OCI-LY1 (cell line): ENCODE results near the gene UFD1.

Experiments used
- H2AFZ ChIP-seq: fragments of 200-600 bp; sonication (generic), shearing (Covaris generic); 2 replicates; pipeline ENCODE4 v1.6.0; 2014; ENCODE audit warnings: antibody characterized with exemption, mild to moderate bottlenecking, low read length
- H3F3A ChIP-seq: fragments of 200-600 bp; sonication (generic), shearing (Covaris generic); 2 replicates; pipeline ENCODE4 v1.6.0; 2014; ENCODE audit warnings: mild to moderate bottlenecking, antibody characterized with exemption, low read length, moderate library complexity; ENCODE audit not compliant: insufficient read depth
- H3K27ac ChIP-seq: fragments of 200-600 bp; sonication (generic); 2 replicates; pipeline ENCODE4 v1.5.1; 2014; ENCODE audit warnings: low read length, mixed run types, mild to moderate bottlenecking, low read depth; ENCODE audit not compliant: poor library complexity, severe bottlenecking
- H3K27me3 ChIP-seq: fragments of 200-600 bp; sonication (generic); 2 replicates; pipeline ENCODE4 v1.6.0; 2014; ENCODE audit warnings: antibody characterized with exemption, mild to moderate bottlenecking, low read length, moderate library complexity; ENCODE audit not compliant: insufficient read depth
- H3K36me3 ChIP-seq: fragments of 200-600 bp; sonication (generic); 2 replicates; pipeline ENCODE4 v1.6.1; 2014; ENCODE audit warnings: mild to moderate bottlenecking, antibody characterized with exemption, low read length, moderate library complexity, mixed read lengths; ENCODE audit not compliant: insufficient read depth
- H3K4me1 ChIP-seq: fragments of 200-600 bp; sonication (generic); 2 replicates; pipeline ENCODE4 v1.5.1; 2014; ENCODE audit warnings: mild to moderate bottlenecking, low read length, moderate library complexity; ENCODE audit not compliant: insufficient read depth, severe bottlenecking
- H3K4me2 ChIP-seq: fragments of 200-600 bp; sonication (generic), shearing (Covaris generic); 2 replicates; pipeline ENCODE4 v1.6.1; 2014; ENCODE audit warnings: low read length
- H3K4me3 ChIP-seq: fragments of 200-600 bp; sonication (generic); 2 replicates; pipeline ENCODE4 v1.5.1; 2014; ENCODE audit warnings: low read length, low read depth, mild to moderate bottlenecking, mixed read lengths; ENCODE audit not compliant: poor library complexity, severe bottlenecking
- H3K79me2 ChIP-seq: fragments of 200-600 bp; shearing (Covaris generic); 2 replicates; pipeline ENCODE4 v1.6.1; 2016; ENCODE audit warnings: mixed run types, low read length, mixed read lengths; ENCODE audit not compliant: insufficient read depth
- H3K9ac ChIP-seq: fragments of 200-600 bp; sonication (generic), shearing (Covaris generic); 2 replicates; pipeline ENCODE4 v1.6.1; 2014; ENCODE audit warnings: mild to moderate bottlenecking, low read length, mixed read lengths
- H3K9me2 ChIP-seq: fragments of 200-600 bp; sonication (generic), shearing (Covaris generic); 2 replicates; pipeline ENCODE4 v1.6.1; 2014; ENCODE audit warnings: low read depth, mild to moderate bottlenecking, low read length, mixed read lengths
- H3K9me3 ChIP-seq: fragments of 200-600 bp; shearing (Covaris generic); 2 replicates; pipeline ENCODE4 v1.6.1; 2014; ENCODE audit warnings: low read length, mixed read lengths
- H4K20me1 ChIP-seq: fragments of 200-600 bp; sonication (generic), shearing (Covaris generic); 2 replicates; pipeline ENCODE4 v1.6.0; 2016; ENCODE audit warnings: mild to moderate bottlenecking, low read length; ENCODE audit not compliant: insufficient read depth
- EZH2 ChIP-seq: fragments of 200-600 bp; sonication (generic), shearing (Covaris generic); IDR thresholded peaks from 2 replicates; pipeline ENCODE4 v1.8.0; 2017; ENCODE audit warnings: borderline replicate concordance, mixed run types, mild to moderate bottlenecking, antibody characterized with exemption, low read length, moderate library complexity, mixed read lengths
- TF ChIP-seq, protein P1 (sequence below): fragments of 200-600 bp; sonication (generic), shearing (Covaris generic); IDR thresholded peaks from 2 replicates; pipeline ENCODE4 v1.5.1; 2017; ENCODE audit warnings: mild to moderate bottlenecking, antibody characterized with exemption, low read length, moderate library complexity, mixed read lengths

Gene UFD1

DNA sequence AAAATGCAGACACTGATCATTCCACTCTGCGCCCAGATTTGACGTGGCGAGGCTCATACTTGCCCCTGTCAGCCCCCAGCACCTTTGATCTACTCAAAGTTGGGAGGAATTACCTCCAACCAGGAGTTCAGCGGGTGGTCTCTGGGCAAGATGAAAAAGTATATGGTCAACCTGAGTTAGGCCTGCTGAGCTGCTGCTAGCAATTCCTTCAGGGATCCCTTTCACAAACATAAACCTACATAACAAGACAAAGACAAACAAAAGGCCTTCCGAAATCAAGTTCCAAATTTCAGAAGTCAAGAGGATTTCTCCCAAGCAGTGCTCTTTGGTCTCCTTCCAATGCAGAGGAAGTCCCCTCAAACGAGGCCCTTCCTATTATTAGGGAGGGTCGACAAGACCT is 24.4 kb upstream of the UFD1 start:
- no peaks in the 10 kb centered on the region for H3K9me3 ChIP-seq
- H3K4me2 ChIP-seq, result no peak overlapping the region
- TF ChIP-seq, protein P1, sequence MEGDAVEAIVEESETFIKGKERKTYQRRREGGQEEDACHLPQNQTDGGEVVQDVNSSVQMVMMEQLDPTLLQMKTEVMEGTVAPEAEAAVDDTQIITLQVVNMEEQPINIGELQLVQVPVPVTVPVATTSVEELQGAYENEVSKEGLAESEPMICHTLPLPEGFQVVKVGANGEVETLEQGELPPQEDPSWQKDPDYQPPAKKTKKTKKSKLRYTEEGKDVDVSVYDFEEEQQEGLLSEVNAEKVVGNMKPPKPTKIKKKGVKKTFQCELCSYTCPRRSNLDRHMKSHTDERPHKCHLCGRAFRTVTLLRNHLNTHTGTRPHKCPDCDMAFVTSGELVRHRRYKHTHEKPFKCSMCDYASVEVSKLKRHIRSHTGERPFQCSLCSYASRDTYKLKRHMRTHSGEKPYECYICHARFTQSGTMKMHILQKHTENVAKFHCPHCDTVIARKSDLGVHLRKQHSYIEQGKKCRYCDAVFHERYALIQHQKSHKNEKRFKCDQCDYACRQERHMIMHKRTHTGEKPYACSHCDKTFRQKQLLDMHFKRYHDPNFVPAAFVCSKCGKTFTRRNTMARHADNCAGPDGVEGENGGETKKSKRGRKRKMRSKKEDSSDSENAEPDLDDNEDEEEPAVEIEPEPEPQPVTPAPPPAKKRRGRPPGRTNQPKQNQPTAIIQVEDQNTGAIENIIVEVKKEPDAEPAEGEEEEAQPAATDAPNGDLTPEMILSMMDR, result no peak
- TF ChIP-seq EZH2, result no peak
- no peak overlapping the region for H3K4me3 ChIP-seq
- H3K27me3 ChIP-seq, result no peaks in the 10 kb centered on the region
- H2AFZ ChIP-seq, result no peak overlapping the region
- no peaks in the 10 kb centered on the region for H3K4me1 ChIP-seq
- no peaks in the 10 kb centered on the region for H4K20me1 ChIP-seq
- peaks cover 48% of the 10 kb centered on the region for H3K36me3 ChIP-seq
- no peaks in the 10 kb centered on the region for H3K79me2 ChIP-seq
- H3K27ac ChIP-seq, result no peak overlapping the region
- H3K9me2 ChIP-seq, result no peaks in the 10 kb centered on the region
- no peak overlapping the region for H3K9ac ChIP-seq
- no peaks in the 10 kb centered on the region for H3F3A ChIP-seq

DNA sequence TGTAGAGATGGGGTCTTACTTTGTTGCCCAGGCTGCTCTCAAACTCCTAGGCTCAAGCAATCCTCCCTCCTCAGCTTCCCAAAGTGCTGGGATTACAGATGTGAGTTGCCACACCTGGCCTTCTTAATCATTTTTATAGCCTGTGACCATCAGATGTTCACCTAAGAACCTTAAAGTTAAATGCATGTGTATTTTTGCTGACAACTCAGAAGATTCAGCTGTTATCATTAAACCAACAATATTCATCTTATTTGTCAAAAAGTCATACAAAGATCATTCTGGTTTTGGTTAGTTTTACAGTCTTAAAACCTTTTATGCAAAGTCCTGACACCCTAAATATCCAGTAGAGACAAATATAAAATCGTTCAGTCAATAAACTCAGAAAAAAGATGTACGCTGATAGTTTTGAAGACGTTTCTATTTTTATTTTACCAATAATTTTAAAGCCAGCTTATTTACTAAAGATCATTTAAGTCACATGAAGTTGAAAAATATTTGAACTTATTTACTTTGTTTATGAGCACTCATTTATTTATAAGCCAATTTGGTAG is 23.0 kb upstream of the UFD1 start:
- TF ChIP-seq, protein P1, result no peak
- no peak for TF ChIP-seq EZH2

DNA sequence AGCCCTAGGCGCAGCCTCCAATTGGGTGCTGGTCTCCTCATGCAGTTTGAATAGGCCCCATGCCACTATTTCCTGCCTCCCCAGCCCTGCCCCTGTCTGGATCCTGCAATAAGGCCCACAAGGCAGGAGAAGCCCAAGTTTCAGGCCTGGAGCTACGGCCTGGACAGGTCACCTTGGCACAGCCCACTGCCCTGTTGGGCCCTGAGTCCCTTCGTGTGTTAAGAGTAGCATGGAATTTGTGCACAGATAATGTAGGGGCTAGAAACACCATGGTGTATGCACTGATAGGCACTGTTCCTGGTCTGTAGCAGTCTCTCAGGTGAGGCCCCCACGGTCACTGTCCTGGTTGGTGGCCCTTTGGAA is 20.9 kb upstream of the UFD1 start:
- H3K4me2 ChIP-seq, result no peak overlapping the region
- TF ChIP-seq, protein P1, result no peak
- TF ChIP-seq EZH2, result no peak

More for the DNA sequence above, 23.0 kb upstream of the UFD1 start:
- Histone ChIP-seq H3K36me3 (peaks cover 48% of the 10 kb centered on the region), H3K27me3 (no peaks in the 10 kb centered on the region), H3K4me1 (no peaks in the 10 kb centered on the region), H3K79me2 (no peaks in the 10 kb centered on the region), H3K27ac (no peak overlapping the region), H3F3A (no peaks in the 10 kb centered on the region), H3K9ac (no peak overlapping the region), H3K4me2 (no peak overlapping the region), H3K4me3 (no peak overlapping the region), H3K9me3 (no peaks in the 10 kb centered on the region), H2AFZ (no peak overlapping the region), H3K9me2 (no peaks in the 10 kb centered on the region), H4K20me1 (no peaks in the 10 kb centered on the region)

More for the DNA sequence above, 20.9 kb upstream of the UFD1 start:
- Histone ChIP-seq H3K27me3 (no peaks in the 10 kb centered on the region), H3F3A (no peaks in the 10 kb centered on the region), H3K9ac (no peak overlapping the region), H3K79me2 (no peaks in the 10 kb centered on the region), H3K9me3 (no peaks in the 10 kb centered on the region), H3K27ac (no peak overlapping the region), H3K4me3 (no peak overlapping the region), H4K20me1 (no peaks in the 10 kb centered on the region), H3K4me1 (no peaks in the 10 kb centered on the region), H3K36me3 (peaks cover 53% of the 10 kb centered on the region), H2AFZ (no peak overlapping the region), H3K9me2 (no peaks in the 10 kb centered on the region)
